Endothelial cell (in vitro differentiated cells): ENCODE data around the gene SLCO1A2. TPM values are rescaled to one million over a fixed set of nuclear protein-coding genes. Genes with fewer than 3 reads are reported as not detected.

ENCODE experiments used
- DNase-seq: peaks from one replicate; pipeline ENCODE4 v3.0.0; 2021; ENCODE audit warnings: low spot score
- H3K27ac Mint-ChIP-seq: one replicate; pipeline ENCODE4 v1.8.0; 2021; ENCODE audit warnings: mixed read lengths, inconsistent platforms; ENCODE audit not compliant: unreplicated experiment
- H3K27me3 Mint-ChIP-seq: one replicate; pipeline ENCODE4 v1.8.0; 2021; ENCODE audit warnings: mild to moderate bottlenecking, moderate library complexity, mixed read lengths, inconsistent platforms; ENCODE audit not compliant: unreplicated experiment
- H3K36me3 Mint-ChIP-seq: one replicate; pipeline ENCODE4 v1.8.0; 2021; ENCODE audit warnings: mild to moderate bottlenecking, low read depth, mixed read lengths, inconsistent platforms; ENCODE audit not compliant: unreplicated experiment
- H3K4me1 Mint-ChIP-seq: one replicate; pipeline ENCODE4 v1.8.0; 2021; ENCODE audit warnings: mild to moderate bottlenecking, mixed read lengths, inconsistent platforms; ENCODE audit not compliant: unreplicated experiment
- H3K4me3 Mint-ChIP-seq: one replicate; pipeline ENCODE4 v1.8.0; 2021; ENCODE audit warnings: mild to moderate bottlenecking, mixed read lengths, inconsistent platforms; ENCODE audit not compliant: unreplicated experiment
- H3K9me3 Mint-ChIP-seq: one replicate; pipeline ENCODE4 v1.8.0; 2021; ENCODE audit warnings: mixed read lengths, inconsistent platforms; ENCODE audit not compliant: unreplicated experiment
- CTCF ChIP-seq: fragments of 200-600 bp; sonication (generic); IDR thresholded peaks from one replicate; pipeline ENCODE4 v1.5.0; 2021; ENCODE audit warnings: antibody characterized with exemption; ENCODE audit not compliant: unreplicated experiment
- total RNA-seq: library from RNA; stranded (reverse); fragmentation: NEBNext Ultra II Directional; extraction: Animal tissue kit (Norgen Biotek cat#: 25700); gene quantifications from one replicate; pipeline ENCODE4 v1.2.1, GENCODE V29; 2021; ENCODE audit not compliant: unreplicated experiment

SLCO1A2 gene
- total RNA-seq, 1 donor from 2014 or later: 2.1 TPM

DNA sequence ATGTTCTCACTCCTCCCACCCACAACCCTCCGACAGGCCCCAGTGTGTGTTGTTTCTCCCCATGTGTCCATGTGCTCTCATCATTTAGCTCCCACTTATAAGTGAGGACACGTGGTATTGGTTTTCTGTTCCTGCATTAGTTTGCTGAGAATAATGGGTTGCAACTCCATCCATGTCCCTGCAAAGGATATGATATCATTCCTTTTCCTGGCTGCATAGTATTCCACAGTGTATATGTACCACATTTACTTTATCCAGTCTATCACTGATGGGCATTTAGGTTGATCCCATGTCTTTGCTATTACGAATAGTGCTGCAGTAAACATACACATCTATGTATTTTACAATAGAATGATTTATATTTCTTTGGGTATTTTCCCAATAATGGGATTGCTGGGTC is 77.5 kb downstream of the SLCO1A2 start:
- Mint-ChIP-seq H3K4me3 (no peak overlapping the region), H3K27ac (no peak overlapping the region), H3K4me1 (no peaks in the 10 kb centered on the region), H3K27me3 (no peaks in the 10 kb centered on the region), H3K36me3 (no peaks in the 10 kb centered on the region), H3K9me3 (no peaks in the 10 kb centered on the region)
- TF ChIP-seq CTCF: no peak
- DNase-seq: no peak

GRCh38 chr12:21252070-21252469 is 82.6 kb downstream of the SLCO1A2 start:
- DNase-seq: no peak
- Mint-ChIP-seq H3K27me3 (no peaks in the 10 kb centered on the region), H3K9me3 (no peaks in the 10 kb centered on the region), H3K27ac (no peak overlapping the region), H3K36me3 (no peaks in the 10 kb centered on the region), H3K4me1 (no peaks in the 10 kb centered on the region), H3K4me3 (no peak overlapping the region)
- no peak for TF ChIP-seq CTCF

GRCh38 chr12:21248679-21249078 is 86.0 kb downstream of the SLCO1A2 start:
- no peak for TF ChIP-seq CTCF
- no peaks in the 10 kb centered on the region for H3K36me3 Mint-ChIP-seq

GRCh38 chr12:21239866-21240265 is 94.9 kb downstream of the SLCO1A2 start:
- no peak for TF ChIP-seq CTCF
- Mint-ChIP-seq H3K27ac (no peak overlapping the region), H3K27me3 (no peaks in the 10 kb centered on the region), H3K4me1 (no peaks in the 10 kb centered on the region), H3K9me3 (no peaks in the 10 kb centered on the region), H3K36me3 (no peaks in the 10 kb centered on the region), H3K4me3 (no peak overlapping the region)
- DNase-seq: no peak

More at GRCh38 chr12:21248679-21249078, 86.0 kb downstream of the SLCO1A2 start:
- DNase-seq: no peak
- Mint-ChIP-seq H3K9me3 (no peaks in the 10 kb centered on the region), H3K27ac (no peak overlapping the region), H3K4me1 (no peaks in the 10 kb centered on the region), H3K4me3 (no peak overlapping the region), H3K27me3 (no peaks in the 10 kb centered on the region)

- no peak for TF ChIP-seq CTCF
- Mint-ChIP-seq H3K27me3 (no peaks in the 10 kb centered on the region), H3K36me3 (no peaks in the 10 kb centered on the region), H3K9me3 (no peaks in the 10 kb centered on the region), H3K4me1 (no peaks in the 10 kb centered on the region), H3K27ac (no peak overlapping the region), H3K4me3 (no peak overlapping the region)
- DNase-seq: no peak
These were observed 100.3 kb downstream of the SLCO1A2 start for GRCh38 chr12:21234395-21234794.
